Stomach (tissue), 4 donors: ENCODE results near the gene FAAP20.

Experiments used
- POLR2A ChIP-seq, 4 donors: fragments of 450-650 bp; IDR thresholded peaks; one replicate each; pipeline ENCODE4 v1.6.1; 2016; ENCODE audit warnings: antibody characterized with exemption in 4 of 4, control low read depth in 2 of 4, mild to moderate bottlenecking in 1 of 4, moderate library complexity in 1 of 4
- TF ChIP-seq, protein P1 (sequence below), 7 experiments: fragments of 450-650 bp in 4 of 7; fragments of 200-600 bp in 3 of 7; sonication (generic) in 3 of 7; IDR thresholded peaks; one replicate each; pipeline ENCODE4 v1.5.1; 2016 to 2019; ENCODE audit warnings: antibody characterized with exemption in 7 of 7, control low read depth in 2 of 7, mild to moderate bottlenecking in 1 of 7

DNA sequence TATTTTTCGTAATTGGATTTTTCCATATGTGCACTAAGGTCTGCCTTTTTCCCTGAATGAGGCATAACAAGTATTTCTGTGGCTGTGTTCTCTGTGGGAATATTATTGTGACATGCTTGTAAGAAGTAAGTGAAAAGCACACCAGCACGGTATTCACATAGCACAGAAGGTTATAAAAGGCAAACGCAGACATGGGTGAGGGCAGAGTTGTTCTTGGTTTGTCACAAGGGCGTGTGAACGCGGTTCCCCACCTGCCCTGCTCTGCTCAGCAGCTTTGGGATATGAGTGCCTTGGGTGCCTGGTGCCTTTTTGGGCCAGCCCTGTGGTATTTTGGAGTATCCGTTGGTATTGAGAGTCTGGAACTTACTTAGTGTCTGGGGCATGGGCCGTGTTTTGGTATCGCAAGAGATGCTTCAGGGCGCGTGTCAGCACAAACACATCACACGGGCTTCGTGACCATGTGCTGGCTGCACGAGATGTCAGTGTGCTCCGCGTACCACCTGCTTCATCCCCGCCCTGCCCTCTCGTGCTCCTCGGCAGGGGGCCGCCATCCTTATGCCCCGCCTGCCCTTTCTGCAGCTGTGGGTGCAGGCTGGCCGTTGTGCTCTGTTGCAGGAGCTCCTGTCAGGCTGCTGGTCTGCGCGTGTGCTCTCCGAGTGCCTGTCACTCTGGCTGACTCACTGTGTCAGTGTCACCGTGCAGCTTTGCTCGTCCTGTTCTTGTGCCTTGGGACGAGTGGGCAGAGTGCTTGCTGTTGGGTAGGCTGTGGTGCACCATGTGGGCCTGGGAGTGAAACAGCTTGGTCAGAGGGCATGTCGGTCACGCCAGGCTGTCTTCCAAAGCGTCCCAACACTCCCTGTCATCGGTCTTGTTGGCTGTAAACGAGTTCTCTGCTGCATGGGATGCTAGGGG is 48.5 kb upstream of the FAAP20 start:
- TF ChIP-seq POLR2A (IDR thresholded peaks at IDR 0.05), result no peak
- TF ChIP-seq, protein P1, sequence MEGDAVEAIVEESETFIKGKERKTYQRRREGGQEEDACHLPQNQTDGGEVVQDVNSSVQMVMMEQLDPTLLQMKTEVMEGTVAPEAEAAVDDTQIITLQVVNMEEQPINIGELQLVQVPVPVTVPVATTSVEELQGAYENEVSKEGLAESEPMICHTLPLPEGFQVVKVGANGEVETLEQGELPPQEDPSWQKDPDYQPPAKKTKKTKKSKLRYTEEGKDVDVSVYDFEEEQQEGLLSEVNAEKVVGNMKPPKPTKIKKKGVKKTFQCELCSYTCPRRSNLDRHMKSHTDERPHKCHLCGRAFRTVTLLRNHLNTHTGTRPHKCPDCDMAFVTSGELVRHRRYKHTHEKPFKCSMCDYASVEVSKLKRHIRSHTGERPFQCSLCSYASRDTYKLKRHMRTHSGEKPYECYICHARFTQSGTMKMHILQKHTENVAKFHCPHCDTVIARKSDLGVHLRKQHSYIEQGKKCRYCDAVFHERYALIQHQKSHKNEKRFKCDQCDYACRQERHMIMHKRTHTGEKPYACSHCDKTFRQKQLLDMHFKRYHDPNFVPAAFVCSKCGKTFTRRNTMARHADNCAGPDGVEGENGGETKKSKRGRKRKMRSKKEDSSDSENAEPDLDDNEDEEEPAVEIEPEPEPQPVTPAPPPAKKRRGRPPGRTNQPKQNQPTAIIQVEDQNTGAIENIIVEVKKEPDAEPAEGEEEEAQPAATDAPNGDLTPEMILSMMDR (IDR thresholded peaks at IDR 0.05), result no peak
